NB4 (cell line): ENCODE results near the gene MDGA2.

ENCODE experiments used
- DNase-seq: peaks from one replicate; pipeline ENCODE4 v3.0.0; 2010; ENCODE audit warnings: low read depth
- H3K4me3 ChIP-seq: one replicate; pipeline ENCODE4 v1.5.1; 2011; ENCODE audit warnings: mild to moderate bottlenecking, low read depth, low read length, moderate library complexity
- CTCF ChIP-seq: IDR thresholded peaks from one replicate; pipeline ENCODE4 v1.5.1; 2012; ENCODE audit warnings: low read depth, low read length
- MAX ChIP-seq: IDR thresholded peaks from 2 replicates; pipeline ENCODE4 v1.6.1; 2011; ENCODE audit warnings: low read depth, low read length
- MYC ChIP-seq: IDR thresholded peaks from 2 replicates; pipeline ENCODE4 v1.6.1; 2011; ENCODE audit warnings: low read depth, low read length
- POLR2A ChIP-seq: IDR thresholded peaks from 2 replicates; pipeline ENCODE4 v1.6.1; 2011; ENCODE audit warnings: mild to moderate bottlenecking; ENCODE audit not compliant: insufficient read length; ENCODE audit errors: extremely low read depth

The MDGA2 gene

DNA sequence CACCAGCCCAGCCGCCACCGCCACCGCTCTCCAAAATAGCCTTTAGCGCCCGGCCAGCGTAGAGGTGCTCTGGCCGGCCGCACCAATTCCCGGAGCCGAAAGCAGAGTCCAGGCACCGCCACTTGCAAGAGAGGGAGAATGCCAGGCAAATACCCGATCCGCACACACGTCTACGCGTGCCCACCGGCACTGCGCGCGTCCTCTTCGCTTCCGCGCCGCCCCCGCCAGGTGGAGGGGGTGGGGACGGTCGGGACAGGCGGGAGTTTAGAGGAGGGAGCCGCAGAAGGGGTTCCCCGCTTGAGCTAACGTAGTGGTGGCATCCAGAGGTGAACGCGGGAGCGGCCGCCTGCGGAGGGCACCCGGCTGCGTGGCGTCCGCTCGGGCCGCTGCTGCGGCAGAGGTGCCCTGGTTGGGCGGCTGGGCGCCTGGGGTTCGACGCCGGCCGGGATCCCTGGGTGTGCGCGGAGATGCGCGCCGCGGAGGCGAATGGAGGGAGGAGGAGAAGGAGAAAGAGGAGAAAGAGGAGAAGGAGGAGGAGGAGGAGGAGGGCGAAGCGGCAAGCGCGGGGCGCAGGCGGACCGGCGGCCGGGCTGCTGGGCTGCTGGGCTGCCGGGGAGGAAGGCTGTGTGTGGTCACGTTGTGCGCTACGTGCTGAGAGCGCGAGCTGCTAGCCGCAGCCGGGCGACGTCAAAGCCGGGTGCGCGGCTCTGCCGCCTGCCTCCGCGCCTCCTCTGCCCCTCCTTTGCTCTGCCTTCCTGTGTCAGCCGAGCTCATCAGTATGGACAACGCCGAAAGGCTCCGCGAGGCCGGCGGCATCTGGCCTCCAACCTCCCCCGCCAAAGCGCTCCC is at the start of gene MDGA2:
TSS of gene MDGA2 (minus strand) at position 140 of the 849 bp plus-strand sequence.
- TF ChIP-seq POLR2A (no peak), MYC (no peak), CTCF (no peak), MAX (no peak)
- DNase-seq = no peak
- no peak within 1 kb of the TSS for H3K4me3 ChIP-seq

DNA sequence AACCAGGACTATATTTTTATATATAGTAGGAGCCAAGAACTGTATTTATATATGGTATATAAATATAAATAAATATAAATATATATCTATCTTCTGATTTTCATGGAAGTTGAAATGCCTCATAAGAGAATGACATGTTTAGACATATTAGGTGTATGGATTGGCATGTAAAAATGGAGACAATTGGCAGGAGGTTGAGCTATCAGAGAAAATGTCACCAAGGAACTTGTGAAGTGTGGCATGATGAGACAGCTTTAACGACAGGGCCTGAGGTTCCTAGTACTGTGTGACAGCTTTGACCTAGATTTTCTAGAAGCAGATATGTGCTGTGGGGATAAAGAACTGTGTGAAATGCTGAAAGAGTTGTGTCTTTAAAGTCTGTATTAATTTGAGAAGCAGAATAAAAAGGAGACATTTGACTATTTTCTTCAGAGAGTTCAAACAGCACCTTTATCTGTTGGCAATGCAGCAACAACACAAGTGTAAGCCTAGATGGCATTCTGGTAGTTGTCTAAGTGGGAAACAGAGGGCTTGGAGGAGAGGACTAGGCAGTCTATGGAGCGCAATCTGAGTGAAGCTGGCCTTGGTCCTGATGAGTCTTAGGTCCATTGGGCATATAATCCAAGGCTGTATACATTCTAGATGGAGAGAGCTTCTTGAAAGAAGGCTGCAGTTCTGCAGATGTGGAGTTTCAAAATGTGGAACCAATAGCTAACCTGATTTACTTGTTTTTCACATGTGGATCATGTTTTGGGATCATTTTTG is 47.7 kb upstream of the MDGA2 start:
- TF ChIP-seq MAX (no peak), POLR2A (no peak), CTCF (no peak), MYC (no peak)
- no peak for DNase-seq

DNA sequence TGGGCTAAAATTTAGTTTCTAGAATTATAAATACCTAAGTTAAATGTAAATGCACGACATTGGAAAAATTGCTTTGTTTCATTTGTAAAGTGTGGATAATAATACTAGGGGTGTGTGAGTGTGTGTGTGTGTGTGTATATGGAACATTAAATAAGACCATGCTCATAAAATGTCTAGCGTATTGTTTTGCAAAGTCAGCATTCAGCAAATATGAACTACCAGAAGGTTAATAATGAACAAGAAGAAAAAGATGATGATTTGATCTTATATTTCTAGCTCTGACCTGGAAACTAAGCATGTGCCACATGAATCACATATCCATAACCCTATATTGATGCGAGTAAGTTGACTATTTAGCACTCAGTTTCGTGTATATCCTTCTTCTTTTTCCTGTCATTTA is 44.9 kb upstream of the MDGA2 start:
- no peak overlapping the region for H3K4me3 ChIP-seq
- no peak for TF ChIP-seq MAX
- TF ChIP-seq POLR2A = no peak
- TF ChIP-seq CTCF = no peak
- no peak for TF ChIP-seq MYC
- DNase-seq = no peak

More for the DNA sequence above, 47.7 kb upstream of the MDGA2 start:
- no peak overlapping the region for H3K4me3 ChIP-seq

GRCh38 chr14:47715330-47715729 is 39.9 kb upstream of the MDGA2 start:
- no peak overlapping the region for H3K4me3 ChIP-seq
- DNase-seq = peak; percentile 1
- TF ChIP-seq MAX = no peak
- no peak for TF ChIP-seq MYC
- no peak for TF ChIP-seq CTCF
- no peak for TF ChIP-seq POLR2A

- H3K4me3 ChIP-seq = no peak overlapping the region
- DNase-seq = no peak
- TF ChIP-seq CTCF (no peak), MYC (no peak), MAX (no peak), POLR2A (no peak)
These were observed 35.2 kb upstream of the MDGA2 start for GRCh38 chr14:47710581-47710980.
